ENCODE results near the gene FAM135A.
"Not testable (repeated sequence)": the region's sequence is repeated elsewhere in the genome, so short reads cannot be mapped to it uniquely, and the experiment has no call there.

Gene FAM135A

DNA sequence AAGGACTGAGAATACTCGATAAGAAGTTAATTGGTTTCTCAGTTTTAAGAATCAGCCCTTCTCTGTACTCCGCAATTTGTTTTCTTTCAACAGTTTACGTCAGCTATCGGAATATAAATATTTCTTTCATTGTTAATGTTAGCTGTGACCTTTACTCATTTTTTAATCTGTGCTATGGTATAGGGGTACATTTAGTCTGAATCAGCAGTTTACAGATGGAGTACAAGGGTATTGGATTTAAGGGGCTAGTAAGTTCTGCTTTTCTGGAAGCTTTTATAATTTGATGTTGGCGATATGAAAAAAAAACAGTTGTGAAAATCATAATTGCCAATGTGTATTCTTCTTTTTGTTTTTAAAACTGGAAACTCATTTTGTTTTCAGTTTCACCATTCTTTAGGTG is 23.0 kb downstream of the FAM135A start (continued):
- no peak for TF ChIP-seq PRDM2 (tag by site-specific recombination; IDR thresholded peaks at IDR 0.05; ENCODE audit: borderline replicate concordance)
- TF ChIP-seq ZBTB48 (tag by site-specific recombination; IDR thresholded peaks at IDR 0.05) = no peak
- no peak for TF ChIP-seq ZXDB (tag by site-specific recombination; IDR thresholded peaks at IDR 0.05)

GRCh38 chr6:70445001-70445400 is 31.7 kb downstream of the FAM135A start:
- Histone ChIP-seq H3K36me3 (ENCODE audit: control insufficient read depth in 2 of 2, insufficient read depth in 1 of 2, low read length in 2 of 2) (peaks cover 0 to 23% of the 10 kb centered on the region in 2 experiments; a peak in 2 of 3 replicates), H3K9me3 (ENCODE audit: control insufficient read depth, insufficient read depth, low read depth, low read length) (no peaks in the 10 kb centered on the region), H3K27ac (ENCODE audit: extremely low read depth, low read depth, low read length) (no peak overlapping the region), H3K4me3 (ENCODE audit: low read depth, low read length) (no peak overlapping the region), H3K4me1 (ENCODE audit: control insufficient read depth, insufficient read depth, low read length) (no peaks in the 10 kb centered on the region)
- POLR2A ChIA-PET = no interaction called here
- TF ChIP-seq, protein P1, sequence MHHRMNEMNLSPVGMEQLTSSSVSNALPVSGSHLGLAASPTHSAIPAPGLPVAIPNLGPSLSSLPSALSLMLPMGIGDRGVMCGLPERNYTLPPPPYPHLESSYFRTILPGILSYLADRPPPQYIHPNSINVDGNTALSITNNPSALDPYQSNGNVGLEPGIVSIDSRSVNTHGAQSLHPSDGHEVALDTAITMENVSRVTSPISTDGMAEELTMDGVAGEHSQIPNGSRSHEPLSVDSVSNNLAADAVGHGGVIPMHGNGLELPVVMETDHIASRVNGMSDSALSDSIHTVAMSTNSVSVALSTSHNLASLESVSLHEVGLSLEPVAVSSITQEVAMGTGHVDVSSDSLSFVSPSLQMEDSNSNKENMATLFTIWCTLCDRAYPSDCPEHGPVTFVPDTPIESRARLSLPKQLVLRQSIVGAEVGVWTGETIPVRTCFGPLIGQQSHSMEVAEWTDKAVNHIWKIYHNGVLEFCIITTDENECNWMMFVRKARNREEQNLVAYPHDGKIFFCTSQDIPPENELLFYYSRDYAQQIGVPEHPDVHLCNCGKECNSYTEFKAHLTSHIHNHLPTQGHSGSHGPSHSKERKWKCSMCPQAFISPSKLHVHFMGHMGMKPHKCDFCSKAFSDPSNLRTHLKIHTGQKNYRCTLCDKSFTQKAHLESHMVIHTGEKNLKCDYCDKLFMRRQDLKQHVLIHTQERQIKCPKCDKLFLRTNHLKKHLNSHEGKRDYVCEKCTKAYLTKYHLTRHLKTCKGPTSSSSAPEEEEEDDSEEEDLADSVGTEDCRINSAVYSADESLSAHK (tag by site-specific recombination; IDR thresholded peaks at IDR 0.05) = no peak
- peak; percentile 70 for TF ChIP-seq ZNF664 (tag by site-specific recombination; IDR thresholded peaks at IDR 0.05)
- CTCF ChIA-PET = interaction anchor here (0.5 kb wide), 1 partner anchor 48 kb away, joined by 4 read pairs; no protein-coding TSS in a partner anchor

- CTCF ChIA-PET = interaction anchor here (0.7 kb wide), 1 partner anchor 205 kb away, joined by 3 read pairs; no protein-coding TSS in a partner anchor
- H3K9me3 ChIP-seq (ENCODE audit: control insufficient read depth, insufficient read depth, low read depth, low read length); H3K4me3 ChIP-seq (ENCODE audit: low read depth, low read length); H3K27ac ChIP-seq (ENCODE audit: extremely low read depth, low read depth, low read length); H3K4me1 ChIP-seq (ENCODE audit: control insufficient read depth, insufficient read depth, low read length); POLR2A ChIA-PET: not testable (repeated sequence)
- H3K36me3 ChIP-seq (ENCODE audit: control insufficient read depth in 2 of 2, insufficient read depth in 1 of 2, low read length in 2 of 2) = peaks cover 2 to 20% of the 10 kb centered on the region in 2 experiments
These were observed 34.2 kb downstream of the FAM135A start for GRCh38 chr6:70447343-70448070.

- H3K27ac ChIP-seq (ENCODE audit: extremely low read depth, low read depth, low read length); H3K4me3 ChIP-seq (ENCODE audit: low read depth, low read length); H3K4me1 ChIP-seq (ENCODE audit: control insufficient read depth, insufficient read depth, low read length); H3K36me3 ChIP-seq (ENCODE audit: control insufficient read depth in 2 of 2, insufficient read depth in 1 of 2, low read length in 2 of 2); H3K9me3 ChIP-seq (ENCODE audit: control insufficient read depth, insufficient read depth, low read depth, low read length); POLR2A ChIA-PET; CTCF ChIA-PET: not testable (repeated sequence)
- peak; percentile 80 for TF ChIP-seq SCRT2 (tag by site-specific recombination; IDR thresholded peaks at IDR 0.05)
These were observed 40.6 kb downstream of the FAM135A start for GRCh38 chr6:70453899-70454298.

DNA sequence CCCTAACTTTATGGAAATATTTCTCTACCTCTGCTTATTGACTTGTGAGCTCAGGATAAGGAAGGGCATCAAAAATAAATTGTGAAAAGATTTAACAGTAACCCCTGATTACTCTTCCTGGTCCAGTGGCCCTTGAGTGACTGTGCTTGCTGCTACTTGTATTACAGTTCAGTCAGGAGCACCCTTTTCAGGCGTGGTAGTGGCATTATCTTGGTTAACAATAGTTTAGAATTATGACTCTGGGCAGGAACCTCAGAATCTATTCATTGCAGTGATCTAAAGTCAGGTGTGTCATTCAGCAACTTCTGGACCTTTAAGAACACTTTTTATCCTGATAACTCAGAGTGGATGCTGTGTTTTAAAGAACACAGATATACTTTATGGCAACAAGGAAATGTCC is 43.4 kb downstream of the FAM135A start:
- no peaks in the 10 kb centered on the region for H3K4me1 ChIP-seq (ENCODE audit: control insufficient read depth, insufficient read depth, low read length)
- peaks cover 9% of the 10 kb centered on the region in 2 experiments; a peak in 2 of 3 replicates for H3K36me3 ChIP-seq (ENCODE audit: control insufficient read depth in 2 of 2, insufficient read depth in 1 of 2, low read length in 2 of 2)
- CTCF ChIA-PET = interaction anchor here (0.6 kb wide), 1 partner anchor 20 kb away, joined by 5 read pairs; no protein-coding TSS in a partner anchor
- POLR2A ChIA-PET = no interaction called here
- no peak overlapping the region for H3K27ac ChIP-seq (ENCODE audit: extremely low read depth, low read depth, low read length)
- H3K9me3 ChIP-seq (ENCODE audit: control insufficient read depth, insufficient read depth, low read depth, low read length) = no peaks in the 10 kb centered on the region
- H3K4me3 ChIP-seq (ENCODE audit: low read depth, low read length) = no peak overlapping the region
- TF ChIP-seq ZSCAN4 (tag by site-specific recombination; IDR thresholded peaks at IDR 0.05) (no peak), TRIM28 (IDR thresholded peaks at IDR 0.05; ENCODE audit: borderline replicate concordance, low read length) (no peak), ZNF341 (tag by site-specific recombination; IDR thresholded peaks at IDR 0.05; ENCODE audit: low read depth) (no peak), KLF10 (tag by site-specific recombination; IDR thresholded peaks at IDR 0.05) (no peak), FEZF1 (tag by site-specific recombination; IDR thresholded peaks at IDR 0.05) (no peak), ZSCAN30 (tag by site-specific recombination; IDR thresholded peaks at IDR 0.05) (no peak), ZNF664 (tag by site-specific recombination; IDR thresholded peaks at IDR 0.05) (no peak), ZSCAN23 (tag by site-specific recombination; IDR thresholded peaks at IDR 0.05) (no peak)
- TF ChIP-seq, protein P2, sequence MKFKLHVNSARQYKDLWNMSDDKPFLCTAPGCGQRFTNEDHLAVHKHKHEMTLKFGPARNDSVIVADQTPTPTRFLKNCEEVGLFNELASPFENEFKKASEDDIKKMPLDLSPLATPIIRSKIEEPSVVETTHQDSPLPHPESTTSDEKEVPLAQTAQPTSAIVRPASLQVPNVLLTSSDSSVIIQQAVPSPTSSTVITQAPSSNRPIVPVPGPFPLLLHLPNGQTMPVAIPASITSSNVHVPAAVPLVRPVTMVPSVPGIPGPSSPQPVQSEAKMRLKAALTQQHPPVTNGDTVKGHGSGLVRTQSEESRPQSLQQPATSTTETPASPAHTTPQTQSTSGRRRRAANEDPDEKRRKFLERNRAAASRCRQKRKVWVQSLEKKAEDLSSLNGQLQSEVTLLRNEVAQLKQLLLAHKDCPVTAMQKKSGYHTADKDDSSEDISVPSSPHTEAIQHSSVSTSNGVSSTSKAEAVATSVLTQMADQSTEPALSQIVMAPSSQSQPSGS (tag by site-specific recombination; IDR thresholded peaks at IDR 0.05; ENCODE audit: low read depth) = no peak

All from HEK293 (cell line).